GM04503 (cell line): ENCODE data around the gene ZNF526.
"Not testable (repeated sequence)": the region's sequence is repeated elsewhere in the genome, so short reads cannot be mapped to it uniquely, and the experiment has no call there.

Experiments used
- DNase-seq: peaks from one replicate; pipeline ENCODE4 v3.0.0-alpha.2; 2012; ENCODE audit warnings: low read depth

Gene ZNF526

GRCh38 chr19:42266105-42266504, 46.0 kb downstream of the ZNF526 start:
- DNase-seq = not testable (repeated sequence)

DNA sequence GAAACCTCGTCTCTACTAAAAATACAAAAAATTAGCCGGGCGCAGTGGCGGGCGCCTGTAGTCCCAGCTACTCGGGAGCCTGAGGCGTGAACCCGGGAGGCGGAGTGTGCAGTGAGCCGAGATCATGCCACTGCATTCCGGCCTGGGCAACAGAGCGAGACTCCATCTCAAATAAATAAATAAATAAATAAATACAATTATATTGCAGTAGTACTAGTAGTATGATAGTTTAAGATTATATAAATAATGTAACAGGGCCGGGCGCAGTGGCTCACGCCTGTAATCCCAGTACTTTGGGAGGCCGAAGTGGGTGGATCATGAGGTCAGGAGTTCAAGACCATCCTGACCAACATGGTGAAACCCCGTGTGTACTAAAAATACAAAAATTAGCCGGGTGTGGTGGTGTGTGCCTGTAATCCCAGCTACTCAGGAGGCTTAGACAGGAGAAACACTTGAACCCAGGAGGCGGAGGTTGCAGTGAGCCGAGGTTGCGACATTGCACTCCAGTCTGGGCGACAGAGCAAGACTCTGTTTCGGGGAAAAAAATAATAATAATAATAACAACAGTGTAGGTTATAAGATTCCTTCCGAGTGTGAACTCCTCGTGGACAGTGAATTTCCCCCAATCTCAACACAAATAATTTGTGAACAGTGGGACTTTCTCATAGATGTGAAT, 47.0 kb downstream of the ZNF526 start:
- not testable (repeated sequence) for DNase-seq

DNA sequence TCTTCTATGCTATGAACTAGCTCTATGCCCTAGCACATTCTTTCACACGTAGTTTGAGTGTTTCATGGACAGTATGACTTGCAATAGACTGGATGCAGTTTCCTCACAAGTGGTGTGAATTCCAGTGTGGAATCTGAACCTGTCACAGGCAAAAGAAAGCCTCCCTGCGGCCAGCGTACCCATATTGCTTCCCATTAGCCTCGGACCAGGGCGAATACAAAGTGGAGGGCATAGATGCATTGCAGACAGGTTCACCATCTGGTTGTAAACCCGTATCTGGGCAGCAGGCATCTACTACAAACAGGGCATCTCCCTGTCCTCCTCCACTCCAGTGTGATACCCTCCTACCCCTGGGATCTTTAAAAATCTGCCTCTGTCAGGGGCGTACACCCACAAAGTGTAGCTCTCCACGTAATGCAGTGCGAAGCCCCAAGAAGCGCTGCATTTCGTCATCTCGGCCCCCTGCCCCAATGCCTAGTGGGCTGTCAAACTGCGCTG, 47.6 kb downstream of the ZNF526 start:
- DNase-seq = no peak

GRCh38 chr19:42268142-42268703, 48.1 kb downstream of the ZNF526 start:
- DNase-seq = peak; percentile 94

GRCh38 chr19:42268704-42269477, 48.8 kb downstream of the ZNF526 start, which contains the start of gene CIC:
Gene CIC (plus strand): TSS chr19:42269252. CDS start chr19:42271784, 2,532 bp downstream.
- DNase-seq = peak; percentile 100

DNA sequence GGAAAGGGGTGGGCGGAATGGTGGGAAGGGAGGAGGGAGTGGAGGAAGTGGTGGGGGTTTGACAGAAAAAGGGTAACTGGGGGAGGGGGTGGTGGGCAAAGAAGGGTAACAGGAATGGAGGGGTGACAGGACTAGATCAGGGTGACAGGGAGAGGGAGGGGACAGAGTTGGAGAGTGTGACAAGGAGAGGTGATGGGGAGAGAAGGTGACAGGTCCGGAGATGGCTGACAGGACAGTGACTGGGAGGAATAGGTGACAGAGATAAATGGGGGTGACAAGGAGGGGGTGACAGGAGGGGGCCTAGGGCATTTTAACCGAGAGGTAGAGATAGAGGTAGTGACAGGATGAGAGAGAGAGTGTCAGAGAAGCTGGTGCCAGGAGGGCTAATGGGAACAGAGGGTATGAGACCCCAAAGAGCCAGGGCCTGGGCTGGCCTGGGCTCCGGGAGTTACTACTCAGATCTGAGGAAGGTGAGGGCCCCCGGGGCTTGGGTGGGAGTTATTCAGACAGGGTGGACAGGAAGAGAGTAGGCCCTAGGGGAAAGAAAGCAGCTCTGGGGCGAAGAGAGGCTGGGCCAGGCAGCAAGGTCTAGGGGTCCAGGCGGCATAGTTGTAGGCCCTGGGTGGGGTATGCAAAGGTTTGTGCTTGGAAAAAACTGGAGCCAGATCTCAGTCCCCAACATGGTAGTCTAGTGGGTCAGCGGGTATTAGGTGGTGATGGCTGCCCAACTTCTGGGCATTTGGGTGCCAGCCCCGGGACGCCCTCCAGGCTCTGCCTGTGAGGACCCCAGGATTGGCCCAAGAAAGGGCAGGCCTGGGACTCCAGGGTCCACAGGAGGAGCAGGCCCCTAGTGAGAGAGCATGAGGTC, 49.6 kb downstream of the ZNF526 start:
- no peak for DNase-seq

DNA sequence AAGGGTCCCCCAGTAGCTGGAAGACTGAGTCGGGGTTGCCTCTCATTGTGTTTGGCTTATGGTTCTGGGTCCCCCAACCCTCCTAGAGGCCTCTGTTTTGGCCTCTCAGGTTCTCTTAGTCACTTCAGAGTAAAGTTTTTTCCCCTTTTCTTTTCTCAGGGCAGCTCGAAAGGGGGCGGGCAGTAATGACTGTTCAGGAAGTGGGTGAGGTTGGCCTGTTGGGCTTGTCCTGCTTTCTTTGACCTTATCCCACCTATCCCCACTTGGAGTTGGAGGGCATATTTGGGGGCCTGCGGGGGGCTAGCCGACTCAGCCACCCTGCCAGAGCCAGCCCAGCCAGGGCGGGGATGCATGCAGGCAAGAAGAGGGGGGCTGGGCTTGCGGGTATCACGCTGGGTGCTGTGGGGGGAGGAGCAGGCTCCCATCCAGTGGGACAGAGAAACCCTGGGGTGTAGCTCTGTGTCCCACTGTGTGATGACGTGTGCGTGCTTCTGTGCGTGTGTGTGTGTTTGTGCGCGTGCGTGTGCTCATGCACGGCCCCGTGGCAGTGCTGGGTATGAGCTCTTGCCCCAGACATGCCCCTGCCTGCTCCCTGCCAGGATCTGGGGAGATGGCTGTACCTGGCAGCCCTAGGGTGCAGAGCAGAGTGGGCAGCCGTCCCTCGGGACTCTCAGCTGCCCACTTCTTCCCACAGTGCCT, 50.4 kb downstream of the ZNF526 start:
- peak; percentile 70 for DNase-seq

GRCh38 chr19:42271045-42271419, 50.9 kb downstream of the ZNF526 start:
- no peak for DNase-seq

DNA sequence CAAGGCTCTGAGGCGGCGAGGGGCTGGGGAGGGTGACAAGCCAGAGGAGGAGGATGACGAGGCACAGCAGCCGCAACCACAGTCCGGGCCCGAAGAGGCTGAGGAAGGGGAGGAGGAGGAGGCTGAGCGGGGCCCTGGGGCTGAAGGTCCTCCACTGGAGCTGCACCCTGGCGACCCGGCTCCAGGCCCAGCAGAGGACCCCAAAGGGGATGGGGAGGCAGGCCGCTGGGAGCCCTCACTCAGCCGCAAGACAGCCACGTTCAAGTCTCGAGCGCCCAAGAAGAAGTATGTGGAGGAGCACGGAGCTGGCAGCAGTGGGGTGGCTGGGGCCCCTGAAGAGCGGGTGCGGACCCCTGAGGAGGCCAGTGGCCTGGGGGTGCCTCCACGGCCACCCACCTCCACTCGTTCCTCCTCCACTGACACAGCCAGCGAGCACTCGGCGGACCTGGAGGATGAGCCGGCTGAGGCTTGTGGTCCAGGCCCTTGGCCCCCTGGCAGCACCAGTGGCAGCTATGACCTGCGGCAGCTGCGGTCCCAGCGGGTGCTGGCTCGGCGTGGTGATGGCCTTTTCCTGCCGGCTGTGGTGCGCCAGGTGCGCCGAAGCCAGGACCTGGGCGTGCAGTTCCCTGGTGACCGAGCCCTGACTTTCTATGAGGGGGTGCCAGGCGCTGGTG, 51.9 kb downstream of the ZNF526 start:
- no peak for DNase-seq

DNA sequence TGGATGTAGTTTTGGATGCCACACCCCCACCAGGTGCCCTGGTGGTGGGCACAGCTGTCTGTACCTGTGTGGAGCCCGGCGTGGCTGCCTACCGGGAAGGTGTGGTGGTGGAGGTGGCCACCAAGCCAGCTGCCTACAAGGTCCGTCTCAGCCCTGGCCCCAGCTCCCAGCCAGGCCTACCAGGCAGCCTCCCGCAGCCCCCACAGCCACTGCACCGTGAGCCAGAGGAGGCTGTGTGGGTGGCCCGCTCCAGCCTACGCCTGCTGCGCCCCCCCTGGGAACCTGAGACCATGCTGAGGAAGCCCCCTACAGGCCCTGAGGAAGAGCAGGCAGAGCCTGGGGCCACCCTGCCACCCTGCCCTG, 52.4 kb downstream of the ZNF526 start:
- no peak for DNase-seq

DNA sequence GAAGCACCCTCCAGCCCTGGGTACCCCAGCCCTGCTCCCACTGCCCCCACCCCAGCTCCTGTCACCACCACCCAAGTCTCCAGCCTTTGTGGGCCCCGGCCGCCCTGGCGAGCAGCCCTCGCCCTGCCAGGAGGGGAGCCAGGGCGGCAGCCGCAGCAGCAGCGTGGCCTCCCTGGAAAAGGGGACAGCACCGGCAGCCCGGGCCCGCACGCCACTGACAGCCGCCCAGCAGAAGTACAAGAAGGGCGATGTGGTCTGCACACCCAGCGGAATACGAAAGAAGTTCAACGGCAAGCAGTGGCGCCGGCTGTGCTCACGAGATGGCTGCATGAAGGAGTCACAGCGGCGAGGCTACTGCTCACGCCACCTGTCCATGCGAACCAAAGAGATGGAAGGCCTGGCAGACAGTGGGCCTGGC, 52.9 kb downstream of the ZNF526 start:
- no peak for DNase-seq

DNA sequence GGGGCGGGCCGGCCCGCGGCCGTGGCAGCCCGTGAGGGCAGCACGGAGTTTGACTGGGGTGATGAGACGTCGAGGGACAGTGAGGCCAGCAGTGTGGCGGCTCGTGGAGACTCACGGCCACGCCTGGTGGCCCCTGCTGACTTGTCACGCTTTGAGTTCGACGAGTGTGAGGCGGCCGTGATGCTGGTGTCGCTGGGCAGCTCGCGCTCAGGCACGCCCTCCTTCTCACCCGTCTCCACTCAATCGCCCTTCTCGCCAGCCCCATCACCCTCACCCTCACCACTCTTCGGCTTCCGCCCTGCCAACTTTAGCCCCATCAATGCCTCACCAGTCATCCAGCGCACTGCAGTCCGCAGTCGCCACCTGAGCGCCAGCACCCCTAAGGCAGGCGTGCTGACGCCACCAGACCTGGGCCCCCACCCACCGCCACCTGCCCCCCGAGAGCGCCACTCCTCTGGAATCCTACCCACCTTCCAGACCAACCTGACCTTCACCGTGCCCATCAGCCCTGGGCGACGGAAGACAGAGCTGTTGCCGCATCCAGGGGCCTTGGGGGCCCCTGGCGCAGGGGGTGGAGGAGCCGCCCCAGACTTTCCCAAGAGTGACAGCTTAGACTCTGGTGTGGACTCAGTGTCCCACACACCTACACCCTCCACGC, 53.4 kb downstream of the ZNF526 start:
- DNase-seq = no peak

GRCh38 chr19:42274065-42274682, 54.1 kb downstream of the ZNF526 start:
- DNase-seq = no peak

- DNase-seq = no peak
Measured at GRCh38 chr19:42275103-42275502, 55.0 kb downstream of the ZNF526 start.

GRCh38 chr19:42275517-42275916, 55.4 kb downstream of the ZNF526 start:
- no peak for DNase-seq

DNA sequence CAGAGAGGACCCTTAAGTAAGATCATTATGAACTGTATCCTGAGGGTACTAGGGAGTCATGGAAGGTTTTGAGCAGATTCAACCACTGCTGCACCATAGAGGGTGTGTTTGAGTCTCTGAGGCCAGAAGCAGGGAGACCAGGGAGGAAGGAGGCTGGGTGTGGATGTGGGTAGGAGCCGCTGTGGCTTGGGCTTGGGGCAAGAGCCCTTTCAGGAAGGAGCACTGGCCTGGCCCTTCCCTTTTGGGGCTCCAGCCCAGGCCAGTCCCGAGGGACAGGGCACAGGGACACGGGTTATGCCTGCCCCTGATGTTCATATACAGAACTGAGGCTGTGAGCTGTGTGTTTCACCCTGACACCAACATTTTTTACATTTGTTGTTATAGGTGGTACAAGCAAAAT, 56.2 kb downstream of the ZNF526 start:
- no peak for DNase-seq

DNA sequence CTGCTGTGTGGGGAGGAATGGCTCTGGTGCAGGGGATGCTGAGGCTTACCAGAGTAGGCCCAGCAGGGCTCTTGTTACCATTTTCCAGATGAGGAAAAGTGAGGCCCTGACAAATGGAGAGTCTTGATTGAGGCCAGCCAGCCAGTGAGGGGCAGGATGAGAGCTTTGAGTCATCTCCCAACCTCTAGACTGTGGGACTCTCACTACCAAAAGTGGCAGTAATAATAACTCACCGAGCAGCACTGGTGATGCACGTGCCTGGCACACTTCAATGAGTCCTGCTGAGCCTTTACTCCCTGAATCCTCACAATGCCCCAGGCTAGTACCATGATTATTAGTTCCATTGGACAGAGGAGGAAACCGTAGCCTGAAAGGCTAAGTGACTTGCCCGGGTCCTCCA, 56.7 kb downstream of the ZNF526 start:
- no peak for DNase-seq
